ENCODE data around the gene HRH2.

Gene HRH2

GRCh38 chr5:175735701-175736100 is 77.8 kb downstream of the HRH2 start:
- DNase-seq, result no peak
- no peak overlapping the region for H2BK120ac ChIP-seq (ENCODE audit: insufficient read depth, low read length, poor library complexity)
- H4K91ac ChIP-seq (ENCODE audit: low read depth, low read length), result no peak overlapping the region
- H3K4me3 ChIP-seq (ENCODE audit: low read depth, low read length), result no peak overlapping the region
- no peaks in the 10 kb centered on the region for H3K79me1 ChIP-seq (ENCODE audit: low read length)
- no peaks in the 10 kb centered on the region for H3K36me3 ChIP-seq (ENCODE audit: control insufficient read depth in 1 of 2, insufficient read depth in 2 of 2, low read length in 2 of 2)
- no peak overlapping the region for H3K27ac ChIP-seq (ENCODE audit: low read depth, low read length)
- no peaks in the 10 kb centered on the region for H3K4me1 ChIP-seq (ENCODE audit: control insufficient read depth in 1 of 2, insufficient read depth in 2 of 2, low read length in 2 of 2)
- H4K8ac ChIP-seq (ENCODE audit: low read depth, low read length), result no peak overlapping the region
- H2BK12ac ChIP-seq (ENCODE audit: low read length), result no peak overlapping the region
- H3K23ac ChIP-seq (ENCODE audit: low read length), result no peak overlapping the region
- no peaks in the 10 kb centered on the region for H3K79me2 ChIP-seq (ENCODE audit: control insufficient read depth, insufficient read depth, low read length, poor library complexity)
- H2AK5ac ChIP-seq (ENCODE audit: low read length), result no peak overlapping the region
- no peak overlapping the region for H3K4me2 ChIP-seq (ENCODE audit: low read length)
- H3K9ac ChIP-seq (ENCODE audit: low read length), result no peak overlapping the region
- peaks cover 2% of the 10 kb centered on the region for H3K9me3 ChIP-seq (ENCODE audit: insufficient read depth, low read depth, low read length)
- H3K4ac ChIP-seq (ENCODE audit: low read depth, low read length), result no peak overlapping the region
- H3K18ac ChIP-seq (ENCODE audit: low read length), result no peak overlapping the region
- WGBS (ENCODE audit: extremely low coverage, insufficient coverage, insufficient read length), result no CpG with 5 or more reads among the region's 11 CpGs
- H3K14ac ChIP-seq (ENCODE audit: low read length), result no peak overlapping the region
- H3K27me3 ChIP-seq (ENCODE audit: insufficient read depth, low read length), result no peaks in the 10 kb centered on the region
- H4K12ac ChIP-seq (ENCODE audit: low read depth, low read length), result no peak overlapping the region
- H2AFZ ChIP-seq (ENCODE audit: insufficient read depth, low read length, poor library complexity), result no peak overlapping the region
- H2BK5ac ChIP-seq (ENCODE audit: low read depth, low read length, poor library complexity), result no peak overlapping the region

GRCh38 chr5:175736652-175737051 is 78.8 kb downstream of the HRH2 start:
- Histone ChIP-seq H2BK120ac (ENCODE audit: insufficient read depth, low read length, poor library complexity) (no peak overlapping the region), H2AK5ac (ENCODE audit: low read length) (no peak overlapping the region), H3K27me3 (ENCODE audit: insufficient read depth, low read length) (no peaks in the 10 kb centered on the region), H2BK12ac (ENCODE audit: low read length) (no peak overlapping the region), H2BK5ac (ENCODE audit: low read depth, low read length, poor library complexity) (no peak overlapping the region), H3K36me3 (ENCODE audit: control insufficient read depth in 1 of 2, insufficient read depth in 2 of 2, low read length in 2 of 2) (no peaks in the 10 kb centered on the region), H4K91ac (ENCODE audit: low read depth, low read length) (no peak overlapping the region), H3K79me1 (ENCODE audit: low read length) (no peaks in the 10 kb centered on the region), H3K23ac (ENCODE audit: low read length) (no peak overlapping the region), H3K4me1 (ENCODE audit: control insufficient read depth in 1 of 2, insufficient read depth in 2 of 2, low read length in 2 of 2) (no peaks in the 10 kb centered on the region), H4K8ac (ENCODE audit: low read depth, low read length) (no peak overlapping the region), H4K12ac (ENCODE audit: low read depth, low read length) (no peak overlapping the region), H3K14ac (ENCODE audit: low read length) (no peak overlapping the region), H3K4me2 (ENCODE audit: low read length) (no peak overlapping the region), H3K27ac (ENCODE audit: low read depth, low read length) (no peak overlapping the region), H3K9ac (ENCODE audit: low read length) (no peak overlapping the region), H2AFZ (ENCODE audit: insufficient read depth, low read length, poor library complexity) (no peak overlapping the region), H3K18ac (ENCODE audit: low read length) (no peak overlapping the region), H3K4ac (ENCODE audit: low read depth, low read length) (no peak overlapping the region), H3K79me2 (ENCODE audit: control insufficient read depth, insufficient read depth, low read length, poor library complexity) (no peaks in the 10 kb centered on the region), H3K4me3 (ENCODE audit: low read depth, low read length) (no peak overlapping the region), H3K9me3 (ENCODE audit: insufficient read depth, low read depth, low read length) (peaks cover 2% of the 10 kb centered on the region)
- no peak for DNase-seq
- WGBS (ENCODE audit: extremely low coverage, insufficient coverage, insufficient read length), result no CpG with 5 or more reads among the region's 4 CpGs

GRCh38 chr5:175737481-175737880 is 79.6 kb downstream of the HRH2 start:
- Histone ChIP-seq H3K4ac (ENCODE audit: low read depth, low read length) (no peak overlapping the region), H3K4me1 (ENCODE audit: control insufficient read depth in 1 of 2, insufficient read depth in 2 of 2, low read length in 2 of 2) (no peaks in the 10 kb centered on the region), H3K27me3 (ENCODE audit: insufficient read depth, low read length) (no peaks in the 10 kb centered on the region), H3K18ac (ENCODE audit: low read length) (no peak overlapping the region), H3K4me2 (ENCODE audit: low read length) (no peak overlapping the region), H4K8ac (ENCODE audit: low read depth, low read length) (no peak overlapping the region), H2BK120ac (ENCODE audit: insufficient read depth, low read length, poor library complexity) (no peak overlapping the region), H3K9ac (ENCODE audit: low read length) (no peak overlapping the region), H3K79me1 (ENCODE audit: low read length) (no peaks in the 10 kb centered on the region), H2AFZ (ENCODE audit: insufficient read depth, low read length, poor library complexity) (no peak overlapping the region), H4K12ac (ENCODE audit: low read depth, low read length) (no peak overlapping the region), H3K27ac (ENCODE audit: low read depth, low read length) (no peak overlapping the region), H3K36me3 (ENCODE audit: control insufficient read depth in 1 of 2, insufficient read depth in 2 of 2, low read length in 2 of 2) (no peaks in the 10 kb centered on the region), H2BK5ac (ENCODE audit: low read depth, low read length, poor library complexity) (no peak overlapping the region), H3K4me3 (ENCODE audit: low read depth, low read length) (no peak overlapping the region), H2BK12ac (ENCODE audit: low read length) (no peak overlapping the region), H3K14ac (ENCODE audit: low read length) (no peak overlapping the region), H3K79me2 (ENCODE audit: control insufficient read depth, insufficient read depth, low read length, poor library complexity) (no peaks in the 10 kb centered on the region), H4K91ac (ENCODE audit: low read depth, low read length) (no peak overlapping the region), H3K23ac (ENCODE audit: low read length) (no peak overlapping the region), H3K9me3 (ENCODE audit: insufficient read depth, low read depth, low read length) (peaks cover 2% of the 10 kb centered on the region), H2AK5ac (ENCODE audit: low read length) (no peak overlapping the region)
- WGBS (ENCODE audit: extremely low coverage, insufficient coverage, insufficient read length), result no CpG with 5 or more reads among the region's 7 CpGs
- no peak for DNase-seq

DNA sequence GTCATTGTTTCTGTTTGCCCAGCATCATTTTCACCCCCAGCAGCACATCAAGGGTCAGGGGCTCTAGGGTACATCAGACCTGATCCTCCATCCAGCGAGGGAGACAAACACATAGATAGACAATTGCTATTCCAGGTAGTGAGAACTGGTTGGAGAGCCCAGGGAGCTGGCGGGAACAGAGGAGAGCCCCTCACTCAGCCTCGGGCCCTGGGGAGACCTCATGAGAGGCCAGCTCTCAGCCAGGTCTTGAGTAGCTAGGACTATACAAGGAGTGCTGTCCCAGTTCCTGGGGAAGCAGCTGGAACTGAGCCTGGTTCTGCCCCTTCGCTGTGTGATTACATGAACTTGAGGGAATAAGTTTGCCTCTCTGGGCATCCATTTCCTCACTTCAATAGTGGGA is 80.3 kb downstream of the HRH2 start:
- Histone ChIP-seq H2BK120ac (ENCODE audit: insufficient read depth, low read length, poor library complexity) (no peak overlapping the region), H3K4me3 (ENCODE audit: low read depth, low read length) (no peak overlapping the region)
- WGBS (ENCODE audit: extremely low coverage, insufficient coverage, insufficient read length), result no CpG with 5 or more reads among the region's 4 CpGs

More for the DNA sequence above, 80.3 kb downstream of the HRH2 start:
- Histone ChIP-seq H2AK5ac (ENCODE audit: low read length) (no peak overlapping the region), H4K12ac (ENCODE audit: low read depth, low read length) (no peak overlapping the region), H3K27me3 (ENCODE audit: insufficient read depth, low read length) (no peaks in the 10 kb centered on the region), H3K27ac (ENCODE audit: low read depth, low read length) (no peak overlapping the region), H4K8ac (ENCODE audit: low read depth, low read length) (no peak overlapping the region), H3K4me2 (ENCODE audit: low read length) (no peak overlapping the region), H2AFZ (ENCODE audit: insufficient read depth, low read length, poor library complexity) (no peak overlapping the region), H2BK5ac (ENCODE audit: low read depth, low read length, poor library complexity) (no peak overlapping the region), H3K4me1 (ENCODE audit: control insufficient read depth in 1 of 2, insufficient read depth in 2 of 2, low read length in 2 of 2) (no peaks in the 10 kb centered on the region), H3K79me2 (ENCODE audit: control insufficient read depth, insufficient read depth, low read length, poor library complexity) (no peaks in the 10 kb centered on the region), H3K79me1 (ENCODE audit: low read length) (no peaks in the 10 kb centered on the region), H3K14ac (ENCODE audit: low read length) (no peak overlapping the region), H3K9me3 (ENCODE audit: insufficient read depth, low read depth, low read length) (peaks cover 2% of the 10 kb centered on the region), H3K18ac (ENCODE audit: low read length) (no peak overlapping the region), H3K9ac (ENCODE audit: low read length) (no peak overlapping the region), H3K36me3 (ENCODE audit: control insufficient read depth in 1 of 2, insufficient read depth in 2 of 2, low read length in 2 of 2) (no peaks in the 10 kb centered on the region), H3K4ac (ENCODE audit: low read depth, low read length) (no peak overlapping the region), H3K23ac (ENCODE audit: low read length) (no peak overlapping the region), H2BK12ac (ENCODE audit: low read length) (no peak overlapping the region), H4K91ac (ENCODE audit: low read depth, low read length) (no peak overlapping the region)
- DNase-seq, result no peak
